ENCODE data around the gene SRRM1.
"Not testable (repeated sequence)": the region's sequence is repeated elsewhere in the genome, so short reads cannot be mapped to it uniquely, and the experiment has no call there.

The SRRM1 gene

GRCh38 chr1:24659166-24659904 lies 16.2 kb downstream of the SRRM1 start:
- 100% methylated on average over 1 of the region's 2 CpGs for WGBS (ENCODE audit: insufficient coverage)
- POLR2A ChIA-PET = interaction anchor here (0.6 kb wide), 1 partner anchor 16 kb away, joined by 4 read pairs; the partner anchor contains the start of gene SRRM1

GRCh38 chr1:24659993-24660665 lies 17.0 kb downstream of the SRRM1 start:
- CTCF ChIA-PET = interaction anchor here (1.3 to 1.6 kb wide), 2 partner anchors 14 to 23 kb away, joined by 3 to 5 read pairs; no protein-coding TSS in a partner anchor
- H3K36me3 ChIP-seq (ENCODE audit: control insufficient read depth in 4 of 4, insufficient read depth in 4 of 4, low read length in 3 of 4) = peaks cover 35 to 90% (median 65%) of the 10 kb centered on the region in 4 experiments
- no peaks in the 10 kb centered on the region for H3K27me3 ChIP-seq (replicated peaks in 2 of 5; ENCODE audit: control insufficient read depth in 4 of 5, insufficient read depth in 5 of 5, low read length in 4 of 5)
- H3K9me3 ChIP-seq (ENCODE audit: control extremely low read depth in 1 of 5, control insufficient read depth in 4 of 5, insufficient read depth in 2 of 5, low read depth in 1 of 5, low read length in 4 of 5) = no peaks in the 10 kb centered on the region
- no peak overlapping the region for H3K27ac ChIP-seq (ENCODE audit: insufficient read depth in 1 of 2, low read depth in 1 of 2, low read length in 2 of 2, poor library complexity in 1 of 2, severe bottlenecking in 2 of 2)
- WGBS (ENCODE audit: insufficient coverage) = 100% methylated on average over 1 of the region's 1 CpG
- DNase-seq = no peak
- H3K4me1 ChIP-seq (ENCODE audit: control extremely low read depth in 1 of 4, control insufficient read depth in 4 of 4, insufficient read depth in 4 of 4, low read length in 3 of 4) = no peaks in the 10 kb centered on the region
- no peak overlapping the region for H3K4me3 ChIP-seq (ENCODE audit: control insufficient read depth in 1 of 7, extremely low read depth in 1 of 7, insufficient read depth in 4 of 7, low read depth in 2 of 7, low read length in 6 of 7)
- POLR2A ChIA-PET = interaction anchor here (0.6 kb wide), 1 partner anchor 17 kb away, joined by 4 read pairs; the partner anchor contains the start of gene SRRM1

More at GRCh38 chr1:24659166-24659904, 16.2 kb downstream of the SRRM1 start:
- Histone ChIP-seq H3K4me3 (ENCODE audit: control insufficient read depth in 1 of 7, extremely low read depth in 1 of 7, insufficient read depth in 4 of 7, low read depth in 2 of 7, low read length in 6 of 7) (no peak overlapping the region), H3K27ac (ENCODE audit: insufficient read depth in 1 of 2, low read depth in 1 of 2, low read length in 2 of 2, poor library complexity in 1 of 2, severe bottlenecking in 2 of 2) (no peak overlapping the region), H3K27me3 (replicated peaks in 2 of 5; ENCODE audit: control insufficient read depth in 4 of 5, insufficient read depth in 5 of 5, low read length in 4 of 5) (no peaks in the 10 kb centered on the region), H3K36me3 (ENCODE audit: control insufficient read depth in 4 of 4, insufficient read depth in 4 of 4, low read length in 3 of 4) (peaks cover 33 to 92% (median 65%) of the 10 kb centered on the region in 4 experiments), H3K9me3 (ENCODE audit: control extremely low read depth in 1 of 5, control insufficient read depth in 4 of 5, insufficient read depth in 2 of 5, low read depth in 1 of 5, low read length in 4 of 5) (no peaks in the 10 kb centered on the region), H3K4me1 (ENCODE audit: control extremely low read depth in 1 of 4, control insufficient read depth in 4 of 4, insufficient read depth in 4 of 4, low read length in 3 of 4) (no peaks in the 10 kb centered on the region)
- no peak for DNase-seq
- CTCF ChIA-PET = interaction anchor here (1.6 kb wide), 1 partner anchor 14 kb away, joined by 5 read pairs; no protein-coding TSS in a partner anchor

DNA sequence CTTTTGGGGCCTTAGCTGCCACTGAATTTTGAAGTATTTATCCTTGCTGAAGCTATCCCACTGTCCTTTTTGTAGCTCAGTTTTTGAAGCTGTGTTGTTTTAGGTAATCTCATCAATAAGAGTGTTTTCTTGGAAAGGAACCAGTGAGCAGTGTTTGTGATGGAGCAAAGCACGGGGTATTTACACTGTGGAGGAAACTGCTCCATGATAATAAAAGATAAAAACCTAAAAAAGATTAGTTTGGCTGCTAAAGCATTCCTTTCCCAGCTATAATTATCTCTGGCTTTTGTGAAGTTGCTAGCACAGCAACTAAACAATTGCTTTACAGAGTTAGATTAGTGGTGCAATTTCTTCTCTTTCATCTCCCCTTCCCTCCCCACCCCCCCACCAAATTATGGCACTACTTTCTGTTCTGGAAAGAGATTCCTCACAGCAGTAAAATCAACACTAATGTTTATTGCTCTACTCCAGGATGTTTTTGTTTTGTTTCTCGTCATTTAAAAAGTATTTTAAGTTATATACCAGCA lies 21.5 kb downstream of the SRRM1 start:
- Histone ChIP-seq H3K27ac (ENCODE audit: insufficient read depth in 1 of 2, low read depth in 1 of 2, low read length in 2 of 2, poor library complexity in 1 of 2, severe bottlenecking in 2 of 2) (no peak overlapping the region), H3K36me3 (ENCODE audit: control insufficient read depth in 4 of 4, insufficient read depth in 4 of 4, low read length in 3 of 4) (peaks cover 28 to 88% (median 69%) of the 10 kb centered on the region in 4 experiments), H3K4me3 (ENCODE audit: control insufficient read depth in 1 of 7, extremely low read depth in 1 of 7, insufficient read depth in 4 of 7, low read depth in 2 of 7, low read length in 6 of 7) (no peak overlapping the region), H3K4me1 (ENCODE audit: control extremely low read depth in 1 of 4, control insufficient read depth in 4 of 4, insufficient read depth in 4 of 4, low read length in 3 of 4) (no peaks in the 10 kb centered on the region), H3K9me3 (ENCODE audit: control extremely low read depth in 1 of 5, control insufficient read depth in 4 of 5, insufficient read depth in 2 of 5, low read depth in 1 of 5, low read length in 4 of 5) (no peaks in the 10 kb centered on the region), H3K27me3 (replicated peaks in 2 of 5; ENCODE audit: control insufficient read depth in 4 of 5, insufficient read depth in 5 of 5, low read length in 4 of 5) (no peaks in the 10 kb centered on the region)
- no peak for DNase-seq
- POLR2A ChIA-PET = interaction anchor here (0.5 kb wide), 1 partner anchor 16 kb away, joined by 5 read pairs; no protein-coding TSS in a partner anchor
- WGBS (ENCODE audit: insufficient coverage) = no CpG with 5 or more reads among the region's 2 CpGs
- CTCF ChIA-PET = interaction anchor here (0.7 to 3.3 kb wide), 3 partner anchors 10 to 171 kb away, joined by 3 to 17 read pairs (median 5); no protein-coding TSS in a partner anchor

DNA sequence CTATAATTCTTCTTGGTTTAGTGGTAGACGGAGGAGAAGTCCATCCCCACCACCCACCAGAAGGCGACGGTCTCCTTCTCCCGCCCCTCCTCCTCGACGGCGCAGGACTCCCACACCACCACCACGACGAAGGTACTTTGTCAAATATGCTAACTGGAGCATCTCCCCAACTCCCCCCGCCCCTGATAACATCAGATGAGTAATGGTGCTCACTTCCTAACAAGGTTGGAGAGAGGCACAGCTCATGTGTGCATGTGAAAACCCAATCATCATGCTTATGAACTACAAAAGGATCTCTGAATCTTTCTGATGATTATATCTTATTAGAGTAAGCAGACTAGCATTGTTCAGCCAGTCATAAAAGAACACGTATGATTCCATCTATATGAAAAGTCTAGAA lies 23.7 kb downstream of the SRRM1 start:
- 81% methylated on average over 5 of the region's 11 CpGs for WGBS (ENCODE audit: insufficient coverage)
- Histone ChIP-seq H3K27me3 (replicated peaks in 2 of 5; ENCODE audit: control insufficient read depth in 4 of 5, insufficient read depth in 5 of 5, low read length in 4 of 5) (no peaks in the 10 kb centered on the region), H3K9me3 (ENCODE audit: control extremely low read depth in 1 of 5, control insufficient read depth in 4 of 5, insufficient read depth in 2 of 5, low read depth in 1 of 5, low read length in 4 of 5) (no peaks in the 10 kb centered on the region), H3K4me3 (ENCODE audit: control insufficient read depth in 1 of 7, extremely low read depth in 1 of 7, insufficient read depth in 4 of 7, low read depth in 2 of 7, low read length in 6 of 7) (no peak overlapping the region), H3K27ac (ENCODE audit: insufficient read depth in 1 of 2, low read depth in 1 of 2, low read length in 2 of 2, poor library complexity in 1 of 2, severe bottlenecking in 2 of 2) (no peak overlapping the region), H3K4me1 (ENCODE audit: control extremely low read depth in 1 of 4, control insufficient read depth in 4 of 4, insufficient read depth in 4 of 4, low read length in 3 of 4) (no peaks in the 10 kb centered on the region), H3K36me3 (ENCODE audit: control insufficient read depth in 4 of 4, insufficient read depth in 4 of 4, low read length in 3 of 4) (peaks cover 30 to 93% (median 66%) of the 10 kb centered on the region in 4 experiments)
- ChIA-PET POLR2A (no interaction called here), CTCF (no interaction called here)
- DNase-seq = no peak

- peaks cover 19 to 84% (median 58%) of the 10 kb centered on the region in 4 experiments for H3K36me3 ChIP-seq (ENCODE audit: control insufficient read depth in 4 of 4, insufficient read depth in 4 of 4, low read length in 3 of 4)
- DNase-seq; H3K27me3 ChIP-seq (replicated peaks in 2 of 5; ENCODE audit: control insufficient read depth in 4 of 5, insufficient read depth in 5 of 5, low read length in 4 of 5); H3K27ac ChIP-seq (ENCODE audit: insufficient read depth in 1 of 2, low read depth in 1 of 2, low read length in 2 of 2, poor library complexity in 1 of 2, severe bottlenecking in 2 of 2); H3K4me3 ChIP-seq (ENCODE audit: control insufficient read depth in 1 of 7, extremely low read depth in 1 of 7, insufficient read depth in 4 of 7, low read depth in 2 of 7, low read length in 6 of 7); H3K4me1 ChIP-seq (ENCODE audit: control extremely low read depth in 1 of 4, control insufficient read depth in 4 of 4, insufficient read depth in 4 of 4, low read length in 3 of 4); H3K9me3 ChIP-seq (ENCODE audit: control extremely low read depth in 1 of 5, control insufficient read depth in 4 of 5, insufficient read depth in 2 of 5, low read depth in 1 of 5, low read length in 4 of 5); POLR2A ChIA-PET: not testable (repeated sequence)
- CTCF ChIA-PET = interaction anchor here (1.2 to 2.3 kb wide), 2 partner anchors 12 to 17 kb away, joined by 5 to 7 read pairs; no protein-coding TSS in a partner anchor
- WGBS (ENCODE audit: insufficient coverage) = no CpG with 5 or more reads among the region's 4 CpGs
Measured at GRCh38 chr1:24671372-24671771, 28.3 kb downstream of the SRRM1 start.

DNA sequence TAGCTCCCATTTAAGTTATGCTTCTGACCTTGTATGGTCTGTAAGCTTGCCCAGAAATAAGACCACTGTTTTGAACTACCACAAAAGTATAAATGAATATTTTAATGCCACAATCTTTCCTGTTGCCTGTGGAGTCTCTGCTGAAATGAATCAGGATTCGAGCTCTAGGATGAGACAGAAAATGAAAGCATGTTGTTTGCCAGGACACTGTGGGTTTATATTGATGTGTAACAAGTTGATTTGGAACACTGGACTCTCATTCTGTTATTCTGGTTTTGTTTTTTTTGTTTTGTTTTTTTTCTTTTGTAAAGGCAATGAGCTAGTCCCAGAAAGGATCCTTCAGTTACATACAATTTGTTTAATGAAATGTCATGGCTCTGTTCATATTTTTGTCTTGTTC lies 29.6 kb downstream of the SRRM1 start:
- H3K27ac ChIP-seq (ENCODE audit: insufficient read depth in 1 of 2, low read depth in 1 of 2, low read length in 2 of 2, poor library complexity in 1 of 2, severe bottlenecking in 2 of 2); H3K9me3 ChIP-seq (ENCODE audit: control extremely low read depth in 1 of 5, control insufficient read depth in 4 of 5, insufficient read depth in 2 of 5, low read depth in 1 of 5, low read length in 4 of 5); H3K4me3 ChIP-seq (ENCODE audit: control insufficient read depth in 1 of 7, extremely low read depth in 1 of 7, insufficient read depth in 4 of 7, low read depth in 2 of 7, low read length in 6 of 7); H3K4me1 ChIP-seq (ENCODE audit: control extremely low read depth in 1 of 4, control insufficient read depth in 4 of 4, insufficient read depth in 4 of 4, low read length in 3 of 4); H3K27me3 ChIP-seq (replicated peaks in 2 of 5; ENCODE audit: control insufficient read depth in 4 of 5, insufficient read depth in 5 of 5, low read length in 4 of 5); DNase-seq; POLR2A ChIA-PET: not testable (repeated sequence)
- CTCF ChIA-PET = interaction anchor here (1.7 to 1.8 kb wide), 2 partner anchors 16 to 163 kb away, joined by 5 read pairs; no protein-coding TSS in a partner anchor
- 100% methylated on average over 1 of the region's 1 CpG for WGBS (ENCODE audit: insufficient coverage)
- peaks cover 17 to 72% (median 51%) of the 10 kb centered on the region in 4 experiments for H3K36me3 ChIP-seq (ENCODE audit: control insufficient read depth in 4 of 4, insufficient read depth in 4 of 4, low read length in 3 of 4)

Measured in common myeloid progenitor, CD34-positive (primary cell).